Measurements from ENCODE around the gene CCDC70.
"Not testable (repeated sequence)": the region's sequence is repeated elsewhere in the genome, so short reads cannot be mapped to it uniquely, and the experiment has no call there.

CCDC70 gene

GRCh38 chr13:51861723-51862300 lies at the start of gene CCDC70:
Gene CCDC70 (plus strand): TSS chr13:51861969. CDS start chr13:51865412, 3,443 bp downstream.
- no peak for DNase-seq (ENCODE audit: low read depth in 2 of 2)

GRCh38 chr13:51814071-51814470 lies 47.7 kb upstream of the CCDC70 start:
- no peak for DNase-seq (ENCODE audit: low read depth in 2 of 2)

GRCh38 chr13:51814825-51815650 lies 46.7 kb upstream of the CCDC70 start:
- DNase-seq (ENCODE audit: low read depth in 2 of 2) = peak; percentile 41 to 65

GRCh38 chr13:51815848-51816247 lies 45.9 kb upstream of the CCDC70 start:
- no peak for DNase-seq (ENCODE audit: low read depth in 2 of 2)

GRCh38 chr13:51816604-51817249 lies 45.0 kb upstream of the CCDC70 start:
- DNase-seq (ENCODE audit: low read depth in 2 of 2) = no peak

GRCh38 chr13:51817717-51818116 lies 44.1 kb upstream of the CCDC70 start:
- DNase-seq (ENCODE audit: low read depth in 2 of 2) = no peak

- DNase-seq (ENCODE audit: low read depth in 2 of 2) = no peak
Observed at GRCh38 chr13:51818276-51818675, 43.5 kb upstream of the CCDC70 start.

GRCh38 chr13:51818781-51819511 lies 42.8 kb upstream of the CCDC70 start:
- peak; percentile 39 to 59 for DNase-seq (ENCODE audit: low read depth in 2 of 2)

- DNase-seq (ENCODE audit: low read depth in 2 of 2) = no peak
Observed at GRCh38 chr13:51819544-51819943, 42.2 kb upstream of the CCDC70 start.

GRCh38 chr13:51820016-51820597 lies 41.7 kb upstream of the CCDC70 start:
- no peak for DNase-seq (ENCODE audit: low read depth in 2 of 2)

- no peak for DNase-seq (ENCODE audit: low read depth in 2 of 2)
Observed at GRCh38 chr13:51821606-51822005, 40.2 kb upstream of the CCDC70 start.

GRCh38 chr13:51822106-51822815 lies 39.5 kb upstream of the CCDC70 start:
- DNase-seq (ENCODE audit: low read depth in 2 of 2) = no peak

- no peak for DNase-seq (ENCODE audit: low read depth in 2 of 2)
Observed at GRCh38 chr13:51823359-51823758, 38.4 kb upstream of the CCDC70 start.

- DNase-seq (ENCODE audit: low read depth in 2 of 2) = no peak
Observed at GRCh38 chr13:51823863-51824262, 37.9 kb upstream of the CCDC70 start.

GRCh38 chr13:51824712-51825111 lies 37.1 kb upstream of the CCDC70 start:
- DNase-seq (ENCODE audit: low read depth in 2 of 2) = not testable (repeated sequence)

- DNase-seq (ENCODE audit: low read depth in 2 of 2) = no peak
Observed at GRCh38 chr13:51825165-51825592, 36.6 kb upstream of the CCDC70 start.

GRCh38 chr13:51825681-51826254 lies 36.0 kb upstream of the CCDC70 start:
- DNase-seq (ENCODE audit: low read depth in 2 of 2) = no peak

GRCh38 chr13:51826606-51827005 lies 35.2 kb upstream of the CCDC70 start:
- no peak for DNase-seq (ENCODE audit: low read depth in 2 of 2)

GRCh38 chr13:51827254-51827653 lies 34.5 kb upstream of the CCDC70 start:
- no peak for DNase-seq (ENCODE audit: low read depth in 2 of 2)

- no peak for DNase-seq (ENCODE audit: low read depth in 2 of 2)
Observed at GRCh38 chr13:51828730-51829567, 32.8 kb upstream of the CCDC70 start.

Measured in stimulated activated CD4-positive, alpha-beta T cell treated with anti-CD3 and anti-CD28 coated beads, Interleukin-12 subunit alpha, Interleukin-12 subunit beta, amount 100 ng/mL, for 24 hours (primary cell).